Tibial nerve (tissue), 4 donors: ENCODE measurements around the gene LGALS12. TPM values are rescaled to one million over a fixed set of nuclear protein-coding genes. Genes with fewer than 3 reads are reported as not detected.
A peak's percentile ranks its signal among the peaks of the same experiment; 100 is the strongest.
"Not testable (repeated sequence)": the region's sequence is repeated elsewhere in the genome, so short reads cannot be mapped to it uniquely, and the experiment has no call there.

ENCODE experiments used
- DNase-seq, 2 donors: peaks; one replicate each; pipeline ENCODE4 v3.0.0-alpha.2; 2019; ENCODE audit warnings: low spot score in 2 of 2
- H3K27ac ChIP-seq, 4 donors: fragments of 200-600 bp; sonication (generic) in 3 of 4; one replicate each; pipeline ENCODE4 v1.5.1; 2017 to 2019; ENCODE audit warnings: mild to moderate bottlenecking in 1 of 4
- H3K27me3 ChIP-seq, 2 donors: fragments of 200-600 bp; sonication (generic) in 1 of 2; one replicate each; pipeline versions ENCODE4 v1.5.1 to v1.6.0; 2017 to 2019
- H3K36me3 ChIP-seq, 3 donors: fragments of 200-600 bp; sonication (generic); one replicate each; pipeline ENCODE4 v1.5.1; 2018 to 2019
- H3K4me1 ChIP-seq, 4 donors: fragments of 200-600 bp; sonication (generic) in 3 of 4; one replicate each; pipeline ENCODE4 v1.5.1; 2017 to 2019
- H3K4me3 ChIP-seq, 4 donors: fragments of 200-600 bp; sonication (generic) in 3 of 4; one replicate each; pipeline ENCODE4 v1.5.1; 2017 to 2019; ENCODE audit warnings: mild to moderate bottlenecking in 1 of 4, moderate library complexity in 1 of 4
- H3K9me3 ChIP-seq, 4 donors: fragments of 200-600 bp; sonication (generic) in 3 of 4; one replicate each; pipeline ENCODE4 v1.5.1; 2017 to 2019
- CTCF ChIP-seq, 5 experiments: fragments of 200-600 bp in 3 of 5; fragments of 450-650 bp in 2 of 5; sonication (generic) in 3 of 5; IDR thresholded peaks; one replicate each; pipeline ENCODE4 v1.5.1; 2016 to 2019; ENCODE audit warnings: antibody characterized with exemption in 5 of 5, mild to moderate bottlenecking in 3 of 5, moderate library complexity in 2 of 5
- EP300 ChIP-seq, 2 donors: sonication (generic); formaldehyde crosslinking; IDR thresholded peaks; one replicate each; pipeline ENCODE4 v1.6.1; 2017; ENCODE audit warnings: antibody characterized with exemption in 2 of 2, mild to moderate bottlenecking in 1 of 2
- POLR2A ChIP-seq, 2 donors: fragments of 450-650 bp; IDR thresholded peaks; one replicate each; pipeline ENCODE4 v1.6.1; 2017; ENCODE audit warnings: antibody characterized with exemption in 2 of 2, mild to moderate bottlenecking in 2 of 2, moderate library complexity in 2 of 2
- WGBS, 2 donors: methylation state at CpG; one replicate each; pipeline ENCODE4 v1.1.5; 2018; 5-methylcytosine and 5-hydroxymethylcytosine counted together
- total RNA-seq, 4 donors: library from RNA; depleted of rRNA; stranded (reverse); fragments of >200 nt; gene quantifications; one replicate each; pipeline ENCODE4 v1.1.0, GENCODE V29; 2016

LGALS12 gene
- total RNA-seq, 4 donors from 2014 or later = 7.3 to 32.7 (median 14.9) TPM

DNA sequence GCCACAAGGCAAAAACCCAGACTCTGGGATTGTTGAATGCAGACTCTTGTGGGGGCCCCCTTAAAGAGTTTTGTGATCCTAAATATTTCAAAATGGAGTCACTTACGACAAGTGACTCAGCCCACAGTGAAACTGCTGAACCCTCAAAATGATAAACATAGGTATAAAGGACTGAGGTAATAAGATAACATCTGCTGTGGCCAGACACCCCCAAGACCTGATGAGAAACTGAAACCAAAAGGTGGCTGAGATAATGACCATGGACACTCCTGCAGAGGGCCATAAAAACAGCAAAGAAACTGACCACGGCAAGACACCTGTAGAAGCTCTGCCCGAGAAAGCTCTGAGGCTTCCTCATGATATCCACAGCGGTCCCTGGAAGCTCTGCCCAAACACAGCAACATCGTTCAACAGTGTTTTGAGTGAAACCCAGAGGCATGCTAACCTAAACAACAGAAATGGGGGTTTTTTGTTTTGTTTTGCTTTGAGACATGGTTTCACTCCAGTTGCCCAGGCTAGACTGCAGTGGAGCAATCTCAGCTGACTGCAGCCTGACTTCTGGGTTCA lies 29.1 kb downstream of the LGALS12 start:
- Histone ChIP-seq H3K9me3 (no peaks in the 10 kb centered on the region), H3K27me3 (no peaks in the 10 kb centered on the region), H3K36me3 (no peaks in the 10 kb centered on the region), H3K4me3 (no peak overlapping the region), H3K27ac (peak overlapping the region in 2 of 4 donors; percentile 81 to 92), H3K4me1 (peaks cover 0 to 67% (median 38%) of the 10 kb centered on the region in 4 donors)
- no peak for DNase-seq
- TF ChIP-seq EP300 (IDR thresholded peaks at IDR 0.05) (no peak), POLR2A (IDR thresholded peaks at IDR 0.05) (no peak), CTCF (IDR thresholded peaks at IDR 0.05) (no peak)
- 80 to 87% methylated on average over 5 of the region's 5 CpGs for WGBS, 2 donors

GRCh38 chr11:63535734-63536133 lies 29.9 kb downstream of the LGALS12 start:
- H3K27me3 ChIP-seq = no peaks in the 10 kb centered on the region
- H3K27ac ChIP-seq = peak overlapping the region in 3 of 4 donors; percentile 81 to 96 (median 92)
- DNase-seq = no peak
- no peak overlapping the region for H3K4me3 ChIP-seq
- H3K9me3 ChIP-seq = no peaks in the 10 kb centered on the region
- peaks cover 0 to 65% (median 38%) of the 10 kb centered on the region in 4 donors for H3K4me1 ChIP-seq
- H3K36me3 ChIP-seq = no peaks in the 10 kb centered on the region
- no peak for TF ChIP-seq POLR2A (IDR thresholded peaks at IDR 0.05)
- TF ChIP-seq EP300 (IDR thresholded peaks at IDR 0.05) = no peak
- no peak for TF ChIP-seq CTCF (IDR thresholded peaks at IDR 0.05)
- WGBS, 2 donors = 80 to 83% methylated on average over 1 of the region's 1 CpG

GRCh38 chr11:63536669-63537292 lies 30.9 kb downstream of the LGALS12 start, which contains the start of gene PLAAT4:
TSS of gene PLAAT4 (plus strand) at chr11:63536808. CDS start at chr11:63536869, 61 bp downstream.
- TF ChIP-seq CTCF (IDR thresholded peaks at IDR 0.05) = no peak
- no peak for TF ChIP-seq POLR2A (IDR thresholded peaks at IDR 0.05)
- peak in 1 of 2 donors; percentile 56 for TF ChIP-seq EP300 (IDR thresholded peaks at IDR 0.05)

DNA sequence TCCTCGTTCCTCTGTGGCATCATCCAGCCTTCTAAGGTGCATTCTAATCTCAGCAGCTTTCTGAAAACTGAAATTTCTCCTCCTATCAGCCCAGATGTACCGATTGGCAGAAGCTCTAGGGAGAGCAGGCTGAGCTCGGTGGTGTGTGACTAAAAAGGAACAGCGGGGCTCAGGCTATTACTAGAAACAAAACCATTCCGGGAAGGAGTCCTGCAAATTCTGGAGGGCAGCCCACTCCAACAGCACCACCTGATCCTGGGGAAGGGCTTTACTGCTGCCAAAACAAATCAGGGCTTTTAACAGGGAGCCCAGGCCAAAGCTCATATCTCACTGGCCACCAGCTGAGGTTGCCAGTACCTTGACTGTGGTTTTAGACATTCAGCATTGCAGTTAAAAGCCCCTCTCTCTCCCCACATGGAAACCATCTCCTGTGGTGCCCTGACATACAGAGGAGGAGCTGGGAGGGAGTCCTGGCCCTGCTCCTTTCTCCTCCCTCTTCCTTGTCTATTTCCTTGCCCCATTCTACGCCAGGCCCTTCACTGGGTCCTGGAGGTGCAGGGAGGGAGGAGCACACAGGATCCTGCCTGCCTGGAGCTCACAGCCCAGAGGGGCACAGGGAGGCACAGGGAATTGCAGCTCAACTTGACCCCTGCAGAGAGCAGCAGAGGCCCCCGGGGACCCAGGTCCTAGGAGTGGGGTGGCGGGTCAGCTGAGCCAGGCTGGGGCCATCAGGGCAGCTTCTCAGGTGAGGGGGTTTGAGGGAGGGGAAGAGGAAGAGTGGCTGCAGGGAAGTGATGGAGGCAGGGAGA lies 31.6 kb downstream of the LGALS12 start:
- 18 to 31% methylated on average over 8 of the region's 8 CpGs for WGBS, 2 donors
- no peak for TF ChIP-seq POLR2A (IDR thresholded peaks at IDR 0.05)
- no peak for TF ChIP-seq EP300 (IDR thresholded peaks at IDR 0.05)
- TF ChIP-seq CTCF (IDR thresholded peaks at IDR 0.05) = no peak
- H3K4me1 ChIP-seq = peaks cover 0 to 49% (median 25%) of the 10 kb centered on the region in 4 donors
- H3K27me3 ChIP-seq = no peaks in the 10 kb centered on the region
- H3K4me3 ChIP-seq = peak overlapping the region; percentile 37 to 58 (median 51)
- no peaks in the 10 kb centered on the region for H3K9me3 ChIP-seq
- peak overlapping the region; percentile 64 to 96 (median 86) for H3K27ac ChIP-seq
- DNase-seq = peak; percentile 47 to 56
- no peaks in the 10 kb centered on the region for H3K36me3 ChIP-seq

More at GRCh38 chr11:63536669-63537292, 30.9 kb downstream of the LGALS12 start, which contains the start of gene PLAAT4:
- 15 to 19% methylated on average over 10 of the region's 10 CpGs for WGBS, 2 donors
- peak in 1 of 2 donors; percentile 33 for DNase-seq
- peak within 1 kb of the TSS; percentile 37 to 58 (median 51) for H3K4me3 ChIP-seq
- H3K36me3 ChIP-seq = no peaks in the 10 kb centered on the region
- peak within 1 kb of the TSS; percentile 64 to 96 (median 86) for H3K27ac ChIP-seq
- peaks cover 0 to 56% (median 32%) of the 10 kb centered on the region in 4 donors for H3K4me1 ChIP-seq
- H3K27me3 ChIP-seq = no peaks in the 10 kb centered on the region
- no peaks in the 10 kb centered on the region for H3K9me3 ChIP-seq

DNA sequence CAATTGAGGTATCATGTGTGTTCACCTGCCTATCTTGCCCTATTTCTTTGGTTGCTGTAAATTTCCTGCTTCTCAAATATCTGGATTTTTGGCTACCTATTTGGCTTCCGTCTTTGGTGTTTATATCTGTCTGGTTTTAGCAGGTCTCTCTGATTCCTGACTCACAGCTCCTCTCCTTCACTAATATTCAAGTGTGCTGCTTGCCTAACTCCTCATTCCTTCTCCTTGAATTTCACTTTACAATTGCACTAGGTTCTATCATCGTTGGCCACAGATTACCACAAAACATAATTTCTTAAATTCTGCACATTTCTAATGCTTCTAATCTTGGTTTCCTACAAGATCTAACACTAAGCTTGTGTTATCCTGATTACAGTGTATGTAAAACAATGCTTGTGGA lies 36.6 kb downstream of the LGALS12 start:
- not testable (repeated sequence) for H3K27ac ChIP-seq, H3K27me3 ChIP-seq, DNase-seq, H3K9me3 ChIP-seq, H3K4me3 ChIP-seq
- 78 to 80% methylated on average over 2 of the region's 2 CpGs for WGBS, 2 donors
- H3K4me1 ChIP-seq = peaks cover 0 to 17% (median 13%) of the 10 kb centered on the region in 4 donors
- peaks cover 0 to 43% (median 0%) of the 10 kb centered on the region in 3 donors for H3K36me3 ChIP-seq
